GM11168 (cell line): ENCODE results near the gene ANXA3.

Experiments
- in situ Hi-C: fragments of 300-500 bp; cut with MboI; formaldehyde crosslinking; loops from one replicate; pipeline ENCODE4 v1.12.0; 2022; ENCODE audit warnings: low sequenced_read_pairs; ENCODE audit not compliant: unreplicated experiment

ANXA3 gene

DNA sequence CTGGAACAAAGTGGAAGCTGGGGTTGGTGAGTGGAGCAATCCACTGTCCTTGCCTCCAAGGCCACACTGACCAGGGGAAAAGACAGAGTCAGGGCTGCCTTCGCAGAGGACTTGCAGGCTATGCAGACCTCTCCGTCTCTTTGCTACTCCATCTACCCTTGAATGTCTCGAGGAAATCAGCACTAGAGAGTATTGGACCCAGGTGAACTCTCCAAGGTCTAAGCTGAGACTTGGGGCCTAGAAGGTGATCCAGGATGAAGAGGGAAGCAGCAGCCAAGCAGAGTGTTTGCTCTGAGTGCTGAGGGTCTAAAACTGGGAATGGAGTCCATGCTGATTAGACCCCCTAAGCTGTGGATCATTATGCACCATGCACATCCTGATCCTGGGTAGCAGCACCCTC, 54.5 kb downstream of the ANXA3 start:
- in situ Hi-C loops = no loop called here

DNA sequence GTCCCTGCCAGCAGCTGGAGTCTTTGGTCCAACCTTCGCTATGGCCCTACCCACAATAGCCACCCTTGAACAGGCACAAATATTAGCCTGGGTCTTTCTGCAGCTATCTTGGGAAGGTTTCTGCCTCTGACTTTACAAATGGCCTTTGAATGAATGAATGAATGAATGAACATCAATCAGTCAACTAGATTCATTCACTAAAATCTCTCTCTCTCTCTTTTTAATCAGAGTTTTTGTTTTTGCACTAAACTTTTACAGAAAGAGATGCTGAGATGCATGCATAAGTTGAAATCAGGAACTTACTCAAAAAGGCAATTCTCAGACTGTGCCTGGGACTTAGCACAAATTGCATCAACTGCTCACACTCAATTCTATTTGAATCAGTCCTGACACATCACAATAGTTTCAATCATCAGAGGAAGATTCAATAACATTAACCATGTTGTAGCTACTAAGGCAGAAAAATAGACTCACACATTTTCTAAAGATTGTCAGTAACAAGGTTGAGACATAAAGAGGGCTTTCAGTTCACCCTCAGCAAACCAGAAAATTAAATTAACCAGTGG, 55.0 kb downstream of the ANXA3 start:
- in situ Hi-C loops = no loop called here

DNA sequence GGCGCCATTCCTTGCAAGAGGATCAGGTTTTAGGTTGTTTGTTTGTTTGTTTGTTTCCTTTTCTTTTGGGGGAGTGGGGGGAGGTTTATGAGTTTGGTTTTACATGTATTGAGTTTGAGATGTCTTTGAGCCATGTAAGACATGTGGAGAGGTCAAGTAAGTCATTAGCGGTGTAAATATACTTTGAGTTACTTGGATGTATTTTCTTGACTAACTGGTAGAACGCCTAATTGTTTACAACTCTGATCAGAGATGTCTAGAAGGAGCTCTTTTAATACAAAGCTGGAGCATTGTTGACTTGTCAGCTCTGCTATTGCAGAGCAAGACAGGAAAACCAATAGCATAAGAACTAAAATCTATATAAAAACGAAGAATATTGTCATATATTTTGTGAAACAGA, 57.1 kb downstream of the ANXA3 start:
- in situ Hi-C loops = no loop called here

DNA sequence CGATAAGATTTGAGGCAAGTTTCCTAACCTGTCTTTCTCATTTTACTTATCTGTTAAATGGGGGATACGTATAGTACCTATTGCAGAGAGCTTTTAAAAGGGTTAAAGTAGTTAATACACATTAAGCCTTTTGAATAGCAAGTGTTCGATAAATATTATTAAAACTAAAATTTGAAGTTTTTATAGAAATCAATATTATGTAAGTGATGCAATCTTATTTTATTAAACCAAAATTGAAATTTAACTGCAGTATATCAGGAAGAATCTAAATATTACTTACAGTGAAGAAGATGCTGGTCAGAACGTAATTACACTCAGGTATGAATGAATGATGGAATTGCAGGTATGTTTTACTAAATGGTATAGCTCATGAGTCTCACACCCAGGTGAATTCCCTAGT, 58.0 kb downstream of the ANXA3 start:
- in situ Hi-C loops = no loop called here

DNA sequence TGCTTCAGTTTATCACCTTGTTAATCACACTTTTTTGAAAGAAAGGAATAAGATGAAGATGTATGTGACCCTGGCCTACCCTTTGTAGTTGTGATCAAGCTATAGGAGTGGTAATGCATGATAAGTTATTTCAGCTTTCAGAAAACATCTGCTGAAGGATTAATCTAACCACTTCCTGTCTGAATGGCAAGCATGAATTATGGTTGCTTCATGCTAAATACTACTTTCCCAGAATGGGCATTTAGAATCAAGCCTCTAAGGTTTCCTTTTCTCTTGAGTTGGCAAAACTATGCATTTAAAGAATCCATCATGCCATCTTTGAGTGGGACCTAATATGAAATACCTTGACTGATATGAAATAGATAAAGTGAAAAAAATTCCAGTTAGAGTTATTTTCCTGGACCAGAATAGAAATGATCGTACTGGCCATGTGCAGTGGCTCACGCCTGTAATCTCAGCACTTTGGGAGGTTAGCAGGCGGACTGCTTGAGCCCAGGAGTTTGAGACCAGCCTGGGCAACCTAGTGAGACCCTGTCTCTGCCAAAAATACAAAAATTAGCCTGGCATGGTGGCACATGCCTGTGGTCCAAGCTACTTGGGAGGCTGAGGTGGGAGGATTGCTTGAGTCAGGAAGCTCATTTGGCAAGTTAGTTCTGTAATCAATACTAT, 59.1 kb downstream of the ANXA3 start:
- in situ Hi-C loops = no loop called here

DNA sequence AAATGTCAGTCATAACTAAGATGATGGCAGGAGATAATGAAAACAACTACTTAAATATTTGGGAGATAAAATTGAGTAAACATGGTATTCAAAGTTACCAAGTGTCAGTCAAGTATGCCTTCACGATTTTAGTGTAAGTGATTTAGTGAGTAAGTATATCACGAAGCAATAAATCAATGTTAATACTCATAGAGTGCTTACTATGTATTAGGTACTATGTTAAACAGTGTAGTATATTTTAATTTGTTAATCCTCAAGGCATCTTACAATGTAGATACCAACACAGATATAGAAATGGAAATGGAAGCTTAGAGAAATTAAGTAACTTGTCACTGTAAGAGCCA, 59.6 kb downstream of the ANXA3 start:
- in situ Hi-C loops = no loop called here

DNA sequence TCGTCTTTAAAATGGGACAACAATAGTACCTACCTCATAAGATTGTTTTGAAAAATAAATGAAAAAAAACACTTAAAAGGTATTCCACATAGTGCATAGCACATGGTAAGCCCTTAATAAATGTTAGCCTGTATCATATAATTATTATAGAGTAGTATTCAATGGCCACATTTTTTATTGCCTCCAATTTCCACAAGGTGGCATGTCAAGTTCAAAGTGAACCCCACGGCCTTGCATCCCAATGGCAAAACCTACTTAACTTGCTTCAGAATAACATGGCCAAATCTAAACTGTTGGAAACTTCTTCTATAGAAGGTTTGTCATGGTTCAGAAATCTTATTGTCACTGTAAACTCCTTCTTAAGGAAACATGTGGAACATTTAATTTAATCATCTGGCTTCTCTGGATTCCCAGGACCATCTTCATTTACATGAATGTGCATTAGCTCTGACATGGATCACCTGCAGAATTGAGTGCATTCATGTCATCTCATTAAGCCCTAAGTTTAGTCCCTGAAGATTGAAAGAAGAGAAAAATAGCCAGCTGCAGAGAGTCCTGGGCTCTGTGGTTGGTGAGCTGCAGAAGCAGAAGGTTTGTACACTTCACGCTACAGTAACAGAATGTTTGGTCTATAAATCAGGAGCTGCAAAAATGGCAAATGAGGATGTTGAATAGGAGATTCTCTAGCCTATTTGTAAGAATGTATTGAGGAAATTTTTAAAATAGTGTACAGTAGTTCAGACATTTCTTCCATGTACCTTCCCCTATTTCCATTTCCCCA, 61.0 kb downstream of the ANXA3 start:
- in situ Hi-C loops = no loop called here

DNA sequence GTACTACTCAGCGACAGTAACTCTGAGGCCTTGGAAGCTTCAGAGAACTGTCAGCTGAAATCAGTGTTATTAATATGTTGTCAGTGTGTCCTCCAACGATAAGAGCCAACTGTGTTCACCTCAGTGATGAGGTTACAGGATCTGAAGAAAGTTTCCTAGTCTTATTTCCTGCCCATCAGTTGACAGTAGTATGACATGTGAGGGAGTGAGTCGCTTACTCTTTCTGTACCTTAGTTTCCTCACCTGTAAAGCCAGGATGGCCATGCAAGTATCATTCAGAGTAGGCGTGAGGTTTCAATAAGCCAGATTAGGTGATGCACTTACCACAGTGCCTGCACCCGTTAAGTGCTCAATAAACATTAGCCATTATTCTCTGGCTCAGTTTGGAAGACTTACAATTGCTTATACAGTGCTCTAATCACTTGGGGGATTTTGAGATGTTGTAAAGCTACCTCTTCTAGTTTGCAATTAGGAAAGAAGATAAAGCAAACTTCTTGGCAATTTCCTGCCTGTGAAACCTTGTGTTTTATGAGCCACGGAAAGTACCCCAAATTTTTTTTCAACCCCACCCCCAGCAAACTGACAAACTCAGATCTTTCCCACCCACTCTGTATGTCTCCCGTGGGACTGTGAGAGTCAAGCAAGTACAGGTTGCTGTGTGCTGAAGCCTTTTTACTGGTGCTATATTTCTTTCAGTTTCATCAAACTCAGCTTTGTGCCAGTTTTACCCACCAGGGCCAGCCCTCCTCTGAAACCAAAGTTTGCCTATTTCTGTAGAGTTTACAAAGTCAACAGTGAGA, 62.2 kb downstream of the ANXA3 start:
- in situ Hi-C loops = no loop called here

DNA sequence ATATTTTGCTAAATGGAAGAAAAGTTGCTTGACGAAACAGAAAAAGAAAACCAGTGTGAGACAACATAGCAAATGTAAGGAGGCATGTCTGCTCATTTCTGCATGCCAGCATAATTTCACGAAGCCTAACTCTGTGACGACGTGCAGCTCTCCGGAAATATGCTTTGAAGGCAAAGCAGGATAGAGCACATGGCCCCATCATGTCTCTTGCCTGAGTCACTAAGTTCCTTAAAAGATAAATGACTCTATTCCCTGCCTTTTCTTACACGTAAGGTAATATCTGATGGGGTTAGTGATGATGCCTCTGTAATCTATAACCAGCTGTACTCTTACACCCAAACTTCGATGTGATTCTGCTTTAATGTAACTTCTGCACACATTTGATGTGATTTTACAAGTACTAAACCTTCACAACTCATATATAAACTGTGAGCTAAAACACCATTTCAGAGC, 64.5 kb downstream of the ANXA3 start:
- in situ Hi-C loops = no loop called here

DNA sequence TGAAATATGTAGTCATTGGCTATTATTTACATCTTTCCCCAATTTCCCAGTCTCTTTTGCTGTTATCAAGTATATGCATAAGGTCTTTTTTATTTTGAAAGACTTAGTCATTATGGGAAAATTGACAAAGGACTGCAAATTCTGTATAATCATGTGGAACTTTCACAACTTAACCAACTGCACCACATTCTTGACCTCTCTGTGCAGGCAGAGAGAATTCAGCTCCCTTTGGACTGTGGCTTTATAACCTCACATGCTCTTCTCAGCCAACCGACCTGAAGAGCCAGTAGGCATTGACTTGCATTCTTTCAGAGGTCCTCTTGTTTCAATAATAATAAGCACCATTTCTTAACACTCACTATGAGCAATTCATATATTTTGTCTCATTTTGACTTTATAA, 66.9 kb downstream of the ANXA3 start:
- in situ Hi-C loops = no loop called here

DNA sequence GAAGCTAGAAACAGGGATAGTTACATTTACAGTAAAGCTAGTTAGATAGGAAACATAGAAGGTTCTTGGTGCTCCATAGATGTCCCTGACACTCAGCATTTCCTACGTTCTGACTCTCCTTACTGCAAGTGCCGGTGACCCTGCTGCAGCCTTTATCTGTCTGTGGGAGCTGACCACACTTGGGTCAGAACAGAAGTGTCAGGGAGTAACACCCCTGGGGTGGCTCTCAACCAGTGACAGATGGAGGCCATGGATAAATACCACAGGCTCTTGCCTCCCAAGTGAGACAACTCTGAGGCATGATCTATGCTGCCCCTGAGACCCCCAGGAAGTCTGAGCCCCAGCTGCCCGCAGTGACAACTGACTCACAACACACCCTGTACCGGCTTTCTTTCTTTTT, 69.8 kb downstream of the ANXA3 start:
- in situ Hi-C loops = no loop called here

DNA sequence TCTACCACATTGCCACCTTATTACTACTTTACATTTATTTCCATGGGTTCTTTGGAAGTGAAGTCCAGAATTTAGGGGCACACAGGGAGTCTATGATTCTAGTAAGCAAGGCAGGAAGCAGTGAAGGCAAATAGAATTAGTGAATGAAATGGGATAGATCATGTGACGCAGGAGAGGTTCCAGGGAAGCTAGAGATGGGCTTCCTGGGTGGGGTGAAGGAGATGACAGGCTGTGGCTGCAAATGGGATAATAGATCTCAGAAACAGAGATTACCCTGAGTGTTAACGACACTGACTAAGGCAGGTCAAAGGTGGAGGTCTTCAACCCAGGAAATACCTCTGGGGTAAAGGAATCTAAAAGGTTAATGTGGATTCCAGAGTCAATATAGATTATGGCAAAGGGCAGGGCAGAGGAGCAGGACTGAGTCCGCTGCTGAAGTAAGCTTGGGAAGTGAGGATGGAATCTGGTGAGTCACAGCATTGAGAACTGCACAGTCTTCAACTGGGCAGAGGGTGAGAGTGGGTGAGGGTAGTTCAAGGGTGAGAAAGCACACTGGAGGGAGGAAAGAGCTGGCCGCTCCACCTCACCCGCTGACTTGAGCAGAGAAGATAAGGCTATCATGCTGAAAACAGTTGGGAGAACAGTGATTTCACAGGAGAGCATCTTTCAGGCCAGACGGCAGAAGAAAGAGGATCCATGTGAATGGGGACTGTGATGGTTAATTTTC, 70.8 kb downstream of the ANXA3 start:
- in situ Hi-C loops = no loop called here

DNA sequence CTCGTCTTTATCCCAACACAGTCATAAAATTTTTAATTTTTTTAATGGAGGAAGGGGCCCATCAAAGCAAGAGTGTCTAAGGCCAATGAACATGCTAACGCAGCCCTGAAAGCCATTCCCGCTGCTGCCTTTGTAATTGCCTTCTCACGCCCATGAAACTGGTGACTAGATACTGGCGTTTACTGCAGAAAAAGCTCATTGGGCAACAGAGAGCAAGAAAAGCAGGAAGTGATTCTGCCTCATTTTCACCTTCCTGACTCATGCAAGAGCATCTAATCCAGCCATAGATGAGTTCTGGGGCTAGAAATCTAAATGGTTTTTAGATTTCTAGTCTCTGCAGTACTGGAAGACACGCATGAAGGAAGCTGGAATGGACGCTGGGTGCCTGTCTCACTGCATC, 72.5 kb downstream of the ANXA3 start:
- in situ Hi-C loops = no loop called here

DNA sequence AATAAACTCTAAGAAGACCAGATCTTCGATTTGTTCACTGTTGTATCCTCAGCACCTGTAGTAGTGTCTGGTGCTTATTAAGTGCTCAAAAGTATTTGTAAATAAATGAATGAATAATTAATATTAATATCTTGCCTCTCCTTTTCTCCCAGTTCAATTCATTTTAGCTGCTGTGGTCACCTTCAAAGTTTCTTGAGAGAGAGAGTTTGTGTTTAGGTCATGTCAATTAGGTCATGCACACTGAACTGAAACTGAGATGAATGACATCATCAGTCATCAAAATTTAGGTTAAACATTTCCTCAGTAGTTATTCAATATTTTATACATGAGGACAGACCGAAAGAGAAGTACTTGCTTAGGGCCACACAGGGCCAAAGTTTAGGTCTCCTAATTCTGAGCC, 73.5 kb downstream of the ANXA3 start:
- in situ Hi-C loops = no loop called here

DNA sequence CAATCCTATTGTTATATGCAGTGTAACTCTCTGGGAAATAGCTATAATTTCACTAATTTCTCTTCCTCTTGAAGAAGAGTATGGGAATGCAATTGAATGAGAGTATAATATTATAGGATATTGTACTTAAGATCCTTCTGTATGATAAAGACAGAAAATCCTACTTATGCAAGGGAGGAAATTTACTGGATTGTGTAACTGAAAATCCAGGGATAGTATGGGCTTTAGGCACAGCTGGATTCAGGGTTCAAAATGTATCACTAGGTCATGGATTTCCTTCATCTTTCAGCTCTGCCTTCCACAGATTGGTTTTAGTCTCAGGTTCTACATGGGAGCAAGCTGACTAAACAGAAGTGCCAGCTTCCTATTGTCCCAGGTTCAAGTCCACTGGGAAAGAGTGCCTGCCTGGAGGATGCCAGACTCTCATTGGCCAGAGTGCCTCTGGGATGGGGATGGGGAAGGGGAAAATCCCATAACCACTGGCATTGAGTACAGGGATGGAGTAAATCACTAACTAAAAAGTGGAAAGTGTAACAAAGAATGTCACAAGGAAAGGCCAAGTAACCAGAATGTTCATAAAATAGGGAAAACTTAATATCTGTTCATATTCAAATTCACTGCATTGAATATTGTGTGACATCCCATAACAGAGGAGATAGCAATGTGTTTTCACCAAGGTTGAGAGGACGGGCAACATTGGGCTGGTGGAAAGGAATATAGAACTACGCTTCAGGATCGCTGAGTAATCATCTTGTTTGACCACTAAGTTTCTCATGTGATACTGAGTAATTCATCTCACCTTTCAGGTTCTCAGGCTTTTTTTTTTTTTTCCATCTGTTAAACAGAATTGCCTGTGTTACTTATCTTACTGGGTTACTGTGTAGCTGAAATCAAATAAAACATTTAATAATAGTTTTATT, 75.7 kb downstream of the ANXA3 start:
- in situ Hi-C loops = no loop called here

DNA sequence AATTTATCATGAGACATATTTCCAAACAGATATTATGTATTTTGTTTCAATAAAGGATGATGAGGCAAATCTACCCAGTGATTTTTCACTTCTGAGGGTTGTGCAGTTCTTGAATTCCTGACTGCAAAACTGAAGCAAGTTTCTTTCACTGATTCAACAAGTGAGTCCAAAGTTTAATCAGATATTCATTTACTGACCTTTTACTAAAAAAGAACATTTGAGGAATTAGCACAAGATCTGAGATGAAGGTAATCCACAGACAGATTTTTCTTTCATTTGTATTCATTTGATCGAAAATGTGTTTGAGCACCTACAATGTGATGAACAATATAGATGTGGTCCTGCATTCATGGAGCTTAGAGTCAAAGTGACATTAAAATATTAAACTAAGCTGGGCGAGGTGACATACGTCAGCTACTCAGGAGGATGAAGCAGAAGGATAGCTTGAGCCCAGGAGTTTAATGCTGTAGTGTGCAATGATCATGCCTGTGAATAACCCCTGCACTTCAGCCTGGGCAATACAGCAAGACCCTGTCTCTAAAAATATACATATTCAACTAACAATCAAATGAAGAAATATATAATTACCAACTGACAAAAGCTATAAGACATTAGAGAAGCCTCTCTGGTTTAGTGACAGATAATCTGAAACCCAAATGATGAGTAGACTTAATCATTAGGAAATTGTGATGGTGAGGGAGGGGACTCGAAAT, 76.6 kb downstream of the ANXA3 start:
- in situ Hi-C loops = no loop called here

DNA sequence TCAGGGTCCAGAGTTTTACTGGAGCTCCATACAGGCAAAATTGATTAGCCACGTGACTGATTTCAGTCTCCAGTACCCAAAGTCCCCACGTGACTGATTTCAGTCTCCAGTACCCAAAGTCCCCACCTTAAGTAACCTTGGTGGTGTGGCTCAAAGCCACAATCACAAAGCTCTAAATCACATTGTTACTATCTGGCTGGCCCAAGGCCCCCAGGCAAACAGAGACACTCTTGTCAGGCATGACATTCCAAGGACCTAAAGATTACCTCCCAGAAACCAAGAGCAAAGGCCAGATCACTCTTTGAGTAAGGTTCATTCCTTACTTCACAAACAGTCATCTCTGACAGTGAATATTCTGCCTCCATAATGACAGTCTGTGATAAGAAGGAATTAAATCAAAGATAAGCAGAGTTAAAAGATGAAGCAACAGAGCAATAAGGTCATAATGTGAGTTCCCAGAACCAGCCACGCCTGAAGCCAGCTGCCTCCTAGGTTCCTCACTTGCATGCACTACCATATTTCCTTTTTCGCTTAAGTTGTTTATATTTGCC, 78.5 kb downstream of the ANXA3 start:
- in situ Hi-C loops = no loop called here

DNA sequence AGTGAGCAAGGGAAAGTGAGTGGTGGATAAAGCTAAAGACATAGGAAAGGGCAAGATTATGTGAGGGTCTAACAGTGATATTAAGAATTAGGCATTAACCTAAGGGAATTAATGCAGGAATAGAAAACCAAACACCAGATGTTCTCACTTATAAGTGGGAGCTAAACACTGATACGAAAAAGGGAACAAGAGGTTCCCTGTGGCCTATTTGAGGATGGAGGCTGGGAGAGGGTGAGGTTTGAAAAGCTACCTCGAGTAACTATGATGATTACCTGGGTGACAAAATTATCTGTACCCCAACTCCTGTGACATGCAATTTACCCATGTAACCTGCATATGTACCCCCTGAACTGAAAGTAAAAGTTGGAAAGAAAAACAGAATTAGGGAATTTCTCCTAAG, 79.0 kb downstream of the ANXA3 start:
- in situ Hi-C loops = no loop called here
